Measurements from ENCODE around the gene HOXD1.

DNA sequence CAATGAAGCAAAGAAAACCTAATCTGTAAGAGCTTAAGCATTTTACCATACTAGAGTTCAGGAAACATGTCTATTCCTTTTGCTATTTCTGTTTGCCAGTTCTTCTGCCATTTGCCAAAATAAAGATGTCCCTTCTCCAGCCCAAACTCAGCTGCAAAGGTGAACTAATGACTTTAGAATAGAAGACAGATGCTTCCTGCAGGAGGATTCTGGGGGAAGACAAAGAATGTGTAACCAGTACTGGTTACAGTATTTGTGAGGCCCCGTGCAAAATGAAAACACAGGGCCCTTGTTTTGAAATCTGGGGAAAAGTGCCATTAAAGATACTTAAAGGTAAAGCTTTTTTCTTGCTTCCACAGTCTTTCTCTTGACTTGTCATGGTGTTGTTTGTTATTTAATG is 46.5 kb downstream of the HOXD1 start:
- TF ChIP-seq, protein P1, sequence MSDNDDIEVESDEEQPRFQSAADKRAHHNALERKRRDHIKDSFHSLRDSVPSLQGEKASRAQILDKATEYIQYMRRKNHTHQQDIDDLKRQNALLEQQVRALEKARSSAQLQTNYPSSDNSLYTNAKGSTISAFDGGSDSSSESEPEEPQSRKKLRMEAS (IDR thresholded peaks at IDR 0.05), result no peak
- TF ChIP-seq EGR1 (IDR thresholded peaks at IDR 0.05) (no peak), EP300 (IDR thresholded peaks at IDR 0.05; ENCODE audit: borderline replicate concordance) (no peak), TAF1 (IDR thresholded peaks at IDR 0.05; ENCODE audit: low read depth) (no peak)
